Glomerular visceral epithelial cell (primary cell): Measurements from ENCODE around the gene TAOK3.
"Not testable (repeated sequence)": the region's sequence is repeated elsewhere in the genome, so short reads cannot be mapped to it uniquely, and the experiment has no call there.

Experiments used
- DNase-seq: peaks from one replicate; pipeline ENCODE4 v3.0.0-alpha.2; 2016; ENCODE audit errors: extremely low spot score

The TAOK3 gene

GRCh38 chr12:118137148-118137678 lies 235.5 kb downstream of the TAOK3 start:
- no peak for DNase-seq

GRCh38 chr12:118136559-118137003 lies 236.1 kb downstream of the TAOK3 start:
- peak; percentile 15 for DNase-seq

- peak; percentile 89 for DNase-seq
Observed at GRCh38 chr12:118135788-118136558, 236.7 kb downstream of the TAOK3 start, which contains the start of gene PEBP1. Gene PEBP1 (plus strand): TSS chr12:118136124. CDS start chr12:118136210, 86 bp downstream.

- not testable (repeated sequence) for DNase-seq
Observed at GRCh38 chr12:118129436-118129835, 243.3 kb downstream of the TAOK3 start.

GRCh38 chr12:118127867-118128266 lies 244.8 kb downstream of the TAOK3 start:
- DNase-seq = no peak

- DNase-seq = no peak
Observed at GRCh38 chr12:118126119-118126757, 246.5 kb downstream of the TAOK3 start.

GRCh38 chr12:118125743-118126118 lies 247.0 kb downstream of the TAOK3 start:
- no peak for DNase-seq

GRCh38 chr12:118124333-118124874 lies 248.3 kb downstream of the TAOK3 start:
- no peak for DNase-seq

- DNase-seq = no peak
Observed at GRCh38 chr12:118122264-118122663, 250.4 kb downstream of the TAOK3 start.

- DNase-seq = peak; percentile 73
Observed at GRCh38 chr12:118120579-118121363, 251.9 kb downstream of the TAOK3 start.

- DNase-seq = no peak
Observed at GRCh38 chr12:118119449-118119879, 253.2 kb downstream of the TAOK3 start.

- DNase-seq = no peak
Observed at GRCh38 chr12:118109088-118109487, 263.6 kb downstream of the TAOK3 start.

- DNase-seq = no peak
Observed at GRCh38 chr12:118107694-118108093, 265.0 kb downstream of the TAOK3 start.

- DNase-seq = no peak
Observed at GRCh38 chr12:118107011-118107410, 265.7 kb downstream of the TAOK3 start.

- DNase-seq = peak; percentile 84
Observed at GRCh38 chr12:118103601-118104382, 268.9 kb downstream of the TAOK3 start, which contains the start of gene VSIG10. Gene VSIG10 (minus strand): TSS chr12:118104011. CDS start chr12:118103671, 340 bp downstream.

GRCh38 chr12:118103201-118103600 lies 269.5 kb downstream of the TAOK3 start:
- DNase-seq = peak; percentile 9

GRCh38 chr12:118102609-118103008 lies 270.1 kb downstream of the TAOK3 start:
- DNase-seq = no peak

- peak; percentile 88 for DNase-seq
Observed at GRCh38 chr12:118102070-118102469, 270.6 kb downstream of the TAOK3 start.

GRCh38 chr12:118101051-118101450 lies 271.7 kb downstream of the TAOK3 start:
- no peak for DNase-seq
